Gastrocnemius medialis (tissue), 4 donors: ENCODE measurements around the gene TCN2.

Experiments
- POLR2A ChIP-seq, 2 donors: fragments of 450-650 bp; IDR thresholded peaks; one replicate each; pipeline ENCODE4 v1.6.1; 2017; ENCODE audit warnings: antibody characterized with exemption in 2 of 2, mild to moderate bottlenecking in 2 of 2, moderate library complexity in 2 of 2
- TF ChIP-seq, protein P1 (sequence below), 5 experiments: fragments of 450-650 bp in 3 of 5; fragments of 200-600 bp in 2 of 5; sonication (generic) in 2 of 5; IDR thresholded peaks in 4 of 5; conservative IDR thresholded peaks in 1 of 5; 1 replicate in 4 of 5; 2 replicates in 1 of 5; pipeline ENCODE4 v1.5.1; 2016 to 2019; ENCODE audit warnings: antibody characterized with exemption in 5 of 5, mild to moderate bottlenecking in 3 of 5, moderate library complexity in 3 of 5

DNA sequence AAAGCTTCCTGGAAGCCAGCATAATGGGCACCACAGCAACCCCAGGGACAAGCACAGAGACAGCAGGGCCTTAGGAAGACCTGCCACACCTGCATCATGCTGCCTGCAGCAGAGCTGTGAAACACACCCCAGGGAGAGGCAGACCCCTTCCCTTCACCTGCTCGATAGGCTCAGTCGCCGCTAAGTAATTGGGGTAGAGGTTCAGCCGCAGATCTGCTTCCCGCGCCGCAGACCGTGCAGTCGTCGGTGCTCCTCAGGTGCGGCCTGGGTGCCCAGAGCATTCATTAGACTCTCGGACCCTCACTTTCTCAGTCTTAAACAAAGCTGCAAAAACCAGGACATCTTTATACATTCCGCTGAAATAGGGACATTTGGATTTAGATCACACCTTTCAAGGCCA lies 57.8 kb downstream of the TCN2 start:
- TF ChIP-seq, protein P1, sequence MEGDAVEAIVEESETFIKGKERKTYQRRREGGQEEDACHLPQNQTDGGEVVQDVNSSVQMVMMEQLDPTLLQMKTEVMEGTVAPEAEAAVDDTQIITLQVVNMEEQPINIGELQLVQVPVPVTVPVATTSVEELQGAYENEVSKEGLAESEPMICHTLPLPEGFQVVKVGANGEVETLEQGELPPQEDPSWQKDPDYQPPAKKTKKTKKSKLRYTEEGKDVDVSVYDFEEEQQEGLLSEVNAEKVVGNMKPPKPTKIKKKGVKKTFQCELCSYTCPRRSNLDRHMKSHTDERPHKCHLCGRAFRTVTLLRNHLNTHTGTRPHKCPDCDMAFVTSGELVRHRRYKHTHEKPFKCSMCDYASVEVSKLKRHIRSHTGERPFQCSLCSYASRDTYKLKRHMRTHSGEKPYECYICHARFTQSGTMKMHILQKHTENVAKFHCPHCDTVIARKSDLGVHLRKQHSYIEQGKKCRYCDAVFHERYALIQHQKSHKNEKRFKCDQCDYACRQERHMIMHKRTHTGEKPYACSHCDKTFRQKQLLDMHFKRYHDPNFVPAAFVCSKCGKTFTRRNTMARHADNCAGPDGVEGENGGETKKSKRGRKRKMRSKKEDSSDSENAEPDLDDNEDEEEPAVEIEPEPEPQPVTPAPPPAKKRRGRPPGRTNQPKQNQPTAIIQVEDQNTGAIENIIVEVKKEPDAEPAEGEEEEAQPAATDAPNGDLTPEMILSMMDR (IDR thresholded peaks at IDR 0.05 in 4 of 5, conservative IDR thresholded peaks at IDR 0.05 in 1 of 5), result no peak
- no peak for TF ChIP-seq POLR2A (IDR thresholded peaks at IDR 0.05)
